Upper lobe of left lung (tissue), 6 donors: Measurements from ENCODE around the gene RPLP2. TPM values are rescaled to one million over a fixed set of nuclear protein-coding genes. Genes with fewer than 3 reads are reported as not detected.

Experiments used
- ATAC-seq, 2 donors: fragments of 200-7000 bp; cut with Tn5 transposase; one replicate each; pipeline ENCODE4 v1.9.1; 2022; ENCODE audit warnings: mild to moderate bottlenecking in 2 of 2, moderate library complexity in 2 of 2; ENCODE audit not compliant: low FRiP score in 2 of 2
- DNase-seq, 2 donors: peaks; one replicate each; pipeline ENCODE4 v3.0.0-alpha.2; 2019 to 2020
- H3K27ac ChIP-seq, 4 donors: fragments of 200-600 bp; sonication (generic); one replicate each; pipeline ENCODE4 v1.5.1; 2016 to 2019
- H3K27me3 ChIP-seq, 4 donors: fragments of 200-600 bp; sonication (generic); one replicate each; pipeline ENCODE4 v1.5.1; 2017 to 2019
- H3K36me3 ChIP-seq, 4 donors: fragments of 200-600 bp; sonication (generic); one replicate each; pipeline ENCODE4 v1.5.1; 2016 to 2019
- H3K4me1 ChIP-seq, 4 donors: fragments of 200-600 bp; sonication (generic); one replicate each; pipeline ENCODE4 v1.5.1; 2018 to 2019
- H3K4me3 ChIP-seq, 4 donors: fragments of 200-600 bp; sonication (generic); one replicate each; pipeline ENCODE4 v1.5.1; 2017 to 2019; ENCODE audit warnings: mild to moderate bottlenecking in 2 of 4, moderate library complexity in 1 of 4
- H3K9me3 ChIP-seq, 4 donors: fragments of 200-600 bp; sonication (generic); one replicate each; pipeline ENCODE4 v1.5.1; 2018 to 2019
- CTCF ChIP-seq, 6 experiments: fragments of 450-650 bp in 4 of 6; fragments of 200-600 bp in 2 of 6; sonication (generic) in 2 of 6; IDR thresholded peaks; one replicate each; pipeline ENCODE4 v1.5.1; 2016 to 2019; ENCODE audit warnings: antibody characterized with exemption in 6 of 6
- EP300 ChIP-seq, 4 donors: sonication (generic); formaldehyde crosslinking; IDR thresholded peaks; one replicate each; pipeline ENCODE4 v1.5.1; 2017; ENCODE audit warnings: antibody characterized with exemption in 4 of 4, control low read depth in 2 of 4
- POLR2A ChIP-seq, 4 donors: fragments of 450-650 bp; IDR thresholded peaks; one replicate each; pipeline ENCODE4 v1.5.1; 2016 to 2017; ENCODE audit warnings: antibody characterized with exemption in 4 of 4, mild to moderate bottlenecking in 2 of 4
- POLR2AphosphoS5 ChIP-seq, 2 donors: sonication (generic); formaldehyde crosslinking; IDR thresholded peaks; one replicate each; pipeline ENCODE4 v1.5.1; 2017; ENCODE audit warnings: antibody characterized with exemption in 2 of 2
- WGBS, 2 donors: methylation state at CpG; one replicate each; pipeline ENCODE4 v1.1.5; 2017 to 2018; 5-methylcytosine and 5-hydroxymethylcytosine counted together
- total RNA-seq, 6 donors: library from RNA; depleted of rRNA in 4 of 6; stranded (reverse); fragments of >200 nt in 4 of 6; gene quantifications; one replicate each; pipeline versions ENCODE4 v1.1.0 to v1.2.1, GENCODE V29; 2016 to 2021
- donor health status: DM: no; HTN: no; CAD: no; lungs with moderate emphysema.
- donor health status: DM: no; HTN: yes; CAD: no; lungs with severe emphysema.

The RPLP2 gene
- total RNA-seq, 6 donors from 2014 or later = 451 to 1,926 (median 773) TPM

- WGBS, 2 donors = 76% methylated on average over 6 to 14 of the region's 14 CpGs
Observed at GRCh38 chr11:811446-812245, 1.9 kb downstream of the RPLP2 start.

GRCh38 chr11:812390-812789, 2.6 kb downstream of the RPLP2 start:
- Histone ChIP-seq H3K36me3 (peaks cover 0 to 44% (median 23%) of the 10 kb centered on the region in 4 donors), H3K27me3 (no peaks in the 10 kb centered on the region), H3K27ac (no peak overlapping the region), H3K4me3 (no peak overlapping the region), H3K9me3 (no peaks in the 10 kb centered on the region), H3K4me1 (peaks cover 18 to 33% (median 26%) of the 10 kb centered on the region in 4 donors)
- ATAC-seq (no peak), DNase-seq (peak in 1 of 2 donors; percentile 46)
- TF ChIP-seq EP300 (IDR thresholded peaks at IDR 0.05) = no peak
- no peak for TF ChIP-seq POLR2AphosphoS5 (IDR thresholded peaks at IDR 0.05)
- no peak for TF ChIP-seq POLR2A (IDR thresholded peaks at IDR 0.05)
- no peak for TF ChIP-seq CTCF (IDR thresholded peaks at IDR 0.05)
- WGBS, 2 donors = 82 to 86% methylated on average over 1 to 3 of the region's 3 CpGs

More at GRCh38 chr11:811446-812245, 1.9 kb downstream of the RPLP2 start:
- no peak for TF ChIP-seq EP300 (IDR thresholded peaks at IDR 0.05)
- TF ChIP-seq POLR2AphosphoS5 (IDR thresholded peaks at IDR 0.05) = no peak
- no peak for TF ChIP-seq CTCF (IDR thresholded peaks at IDR 0.05)
- no peak for TF ChIP-seq POLR2A (IDR thresholded peaks at IDR 0.05)
- Histone ChIP-seq H3K4me1 (peaks cover 18 to 33% (median 26%) of the 10 kb centered on the region in 4 donors), H3K36me3 (peaks cover 0 to 44% (median 23%) of the 10 kb centered on the region in 4 donors), H3K9me3 (no peaks in the 10 kb centered on the region), H3K27ac (peak overlapping the region in 2 of 4 donors; percentile 4 to 93), H3K27me3 (no peaks in the 10 kb centered on the region), H3K4me3 (peak overlapping the region in 1 of 4 donors; percentile 94)
- ATAC-seq (no peak), DNase-seq (no peak)

- Histone ChIP-seq H3K4me3 (no peak overlapping the region), H3K36me3 (peaks cover 0 to 44% (median 23%) of the 10 kb centered on the region in 4 donors), H3K4me1 (peaks cover 18 to 31% (median 24%) of the 10 kb centered on the region in 4 donors), H3K9me3 (no peaks in the 10 kb centered on the region), H3K27me3 (no peaks in the 10 kb centered on the region), H3K27ac (no peak overlapping the region)
- no peak for TF ChIP-seq POLR2A (IDR thresholded peaks at IDR 0.05)
- no peak for TF ChIP-seq CTCF (IDR thresholded peaks at IDR 0.05)
- TF ChIP-seq POLR2AphosphoS5 (IDR thresholded peaks at IDR 0.05) = no peak
- TF ChIP-seq EP300 (IDR thresholded peaks at IDR 0.05) = no peak
- no peak for DNase-seq
- no peak for ATAC-seq
- WGBS, 2 donors = 88 to 93% methylated on average over 6 of the region's 6 CpGs
Observed at GRCh38 chr11:813072-813455, 3.3 kb downstream of the RPLP2 start.

GRCh38 chr11:813456-814096, 3.8 kb downstream of the RPLP2 start:
- Histone ChIP-seq H3K4me3 (no peak overlapping the region), H3K27ac (no peak overlapping the region), H3K4me1 (peaks cover 18 to 31% (median 21%) of the 10 kb centered on the region in 4 donors), H3K9me3 (no peaks in the 10 kb centered on the region), H3K27me3 (no peaks in the 10 kb centered on the region), H3K36me3 (peaks cover 0 to 44% (median 23%) of the 10 kb centered on the region in 4 donors)
- 0 to 87% methylated on average over 1 to 9 of the region's 9 CpGs for WGBS, 2 donors
- TF ChIP-seq POLR2AphosphoS5 (IDR thresholded peaks at IDR 0.05) (no peak), EP300 (IDR thresholded peaks at IDR 0.05) (no peak), POLR2A (IDR thresholded peaks at IDR 0.05) (no peak), CTCF (IDR thresholded peaks at IDR 0.05) (no peak)
- no peak for DNase-seq
- no peak for ATAC-seq
